SW480 (cell line): ENCODE measurements around the gene IRF6.

ENCODE experiments used
- DNase-seq: peaks from one replicate; pipeline ENCODE4 v3.0.0-alpha.2; 2016; ENCODE audit warnings: low spot score

Gene IRF6

DNA sequence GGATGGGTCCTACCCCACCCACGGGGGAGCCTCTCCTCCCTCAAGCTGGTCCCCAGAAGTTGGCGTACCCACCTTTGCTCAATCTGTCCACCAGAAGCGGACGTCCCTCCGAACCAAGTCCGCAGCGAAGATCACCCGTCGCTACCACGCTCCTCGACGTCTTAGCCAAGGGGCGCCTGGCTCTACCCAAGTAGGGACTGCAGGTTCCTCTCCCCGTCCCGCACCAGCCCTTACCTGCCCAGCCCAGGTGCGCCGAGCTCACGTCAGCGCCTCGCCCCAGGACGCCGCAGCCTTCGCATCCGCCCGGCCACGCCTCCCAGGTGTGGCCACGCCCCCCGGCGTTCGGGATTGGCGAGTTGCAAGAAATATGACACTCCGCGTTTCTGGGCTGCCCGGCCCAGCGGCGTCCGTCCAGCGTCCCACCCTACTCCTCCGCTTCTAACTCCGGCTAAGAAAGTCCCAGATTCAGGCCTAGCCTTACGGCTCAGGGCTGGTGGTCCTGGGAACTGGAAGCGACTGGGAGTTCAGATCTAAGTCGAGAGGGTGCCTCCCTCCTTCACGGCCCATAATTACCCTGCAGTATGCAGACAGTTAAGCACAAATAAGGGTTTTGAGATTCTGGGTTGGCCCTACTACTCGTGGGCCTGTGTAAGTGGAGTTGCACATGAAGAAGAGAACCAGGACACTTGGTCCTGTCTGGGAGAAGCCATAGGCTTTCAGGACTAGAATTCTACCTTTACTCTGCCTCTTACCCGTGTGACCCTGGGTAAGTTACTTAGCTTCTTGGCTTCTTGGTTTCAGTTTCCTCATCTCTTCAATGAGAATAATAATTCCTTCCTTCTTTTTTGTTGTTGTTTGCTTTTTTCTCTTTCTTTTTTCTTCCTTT is at the start of gene IRF6:
Gene IRF6 (minus strand): TSS at position 268 of the 886 bp plus-strand sequence. CDS start 4,729 bp downstream, outside the sequence.
- peak; percentile 92 for DNase-seq

DNA sequence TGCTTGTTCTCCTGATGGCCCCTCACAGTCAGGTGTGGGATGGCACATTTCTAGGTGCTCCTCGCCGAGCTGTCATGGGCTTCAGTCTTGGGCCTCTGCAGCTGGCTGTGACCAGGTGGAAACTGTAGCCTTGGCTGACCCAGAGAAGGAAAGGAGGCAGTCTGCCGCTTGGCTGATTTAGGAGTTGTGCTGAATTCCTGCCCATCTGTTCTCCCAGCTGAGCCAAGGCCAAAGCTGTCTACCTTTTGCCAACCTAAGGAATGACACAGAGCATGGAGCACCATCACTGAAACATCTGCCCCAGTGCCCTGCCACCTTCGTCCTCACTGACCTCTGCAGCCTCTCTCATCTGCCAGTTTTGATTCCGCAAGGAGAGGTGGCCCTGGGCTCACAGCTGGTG is 49.7 kb upstream of the IRF6 start:
- no peak for DNase-seq

DNA sequence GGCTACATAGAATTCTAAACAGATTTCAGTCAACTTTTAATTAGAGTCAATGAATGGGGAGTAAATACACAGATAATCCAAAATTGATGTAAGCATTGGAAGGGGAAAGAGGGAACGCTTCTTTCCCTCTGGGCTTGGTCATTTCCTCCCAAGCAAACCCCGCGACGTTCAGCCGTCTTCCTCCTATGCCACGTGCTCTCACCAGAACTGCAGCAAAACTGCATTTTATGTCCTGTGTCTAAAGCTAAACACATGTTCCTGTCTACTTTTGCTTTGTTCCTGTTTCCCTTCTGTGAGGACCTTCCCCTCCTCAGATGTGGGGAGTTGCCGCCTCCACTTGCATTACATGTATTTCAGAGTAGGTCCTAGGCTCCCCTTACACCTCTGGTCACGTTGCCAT is 49.1 kb upstream of the IRF6 start:
- no peak for DNase-seq

DNA sequence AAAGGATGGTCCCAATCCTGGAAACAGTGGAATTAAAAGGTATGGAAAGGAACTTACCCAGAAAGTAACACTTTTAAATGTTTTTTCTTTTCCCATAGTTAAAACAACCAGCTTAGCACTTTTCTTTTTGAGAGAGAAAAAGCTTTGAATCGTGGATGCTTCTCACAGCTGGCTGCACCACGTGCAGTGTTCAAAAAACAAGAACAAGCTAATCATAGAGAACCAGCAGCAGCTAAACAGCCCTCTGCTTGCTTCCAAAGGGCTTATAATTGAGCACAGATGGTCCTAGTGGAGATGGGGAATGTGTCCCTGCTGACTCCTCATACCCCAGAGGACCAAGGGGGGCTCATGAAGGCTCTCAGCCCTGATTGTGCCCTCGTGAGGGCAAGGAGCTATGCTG is 48.3 kb upstream of the IRF6 start:
- no peak for DNase-seq

DNA sequence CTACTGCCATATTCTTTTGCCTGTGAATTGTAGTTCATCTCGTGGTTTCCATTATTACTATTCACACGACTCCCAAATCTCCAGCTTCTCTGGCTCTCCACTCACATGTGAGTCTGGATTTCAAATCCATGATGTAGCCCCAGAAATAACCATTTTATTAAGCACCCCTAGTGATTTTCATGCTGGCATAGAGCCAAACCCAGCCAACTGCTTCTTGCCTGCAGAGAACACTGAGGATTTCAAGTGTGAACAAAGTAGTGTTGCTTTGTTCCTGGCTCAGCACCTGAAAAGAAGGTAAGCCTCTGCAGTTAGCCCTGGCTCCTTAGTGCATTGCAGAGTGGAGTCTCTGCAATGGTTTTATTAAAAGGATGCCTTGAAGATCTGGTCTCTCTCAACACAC is 47.7 kb upstream of the IRF6 start:
- no peak for DNase-seq

DNA sequence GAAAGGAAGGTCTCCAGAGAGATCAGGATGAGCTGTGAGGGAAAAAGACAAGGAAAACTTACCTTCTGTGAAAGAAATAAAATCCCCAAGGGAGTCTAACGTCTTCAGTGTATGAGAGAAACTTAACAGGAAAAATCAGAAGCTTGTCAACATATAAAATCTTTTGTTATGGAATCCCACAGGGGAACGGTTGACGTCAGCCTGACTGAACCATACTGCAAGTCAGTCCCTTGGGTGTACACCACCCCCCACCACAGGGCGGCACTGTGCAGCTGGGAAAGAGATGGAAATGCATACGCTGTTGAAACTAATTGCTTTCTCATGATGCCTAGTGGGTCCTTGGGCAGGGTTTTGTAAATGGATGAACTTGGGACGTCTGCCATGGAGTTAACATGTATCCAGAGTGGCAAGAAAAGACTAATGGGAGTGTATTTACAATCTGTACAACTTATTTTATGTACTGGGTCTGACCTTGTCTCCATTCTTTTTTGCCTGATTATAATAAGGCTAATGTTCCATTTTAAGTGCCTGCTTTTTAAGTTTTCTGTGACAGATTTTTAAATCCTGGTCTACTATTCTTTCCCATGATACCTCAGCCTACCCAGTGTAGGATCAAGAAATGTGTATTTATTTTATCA is 44.5 kb upstream of the IRF6 start:
- peak; percentile 5 for DNase-seq

DNA sequence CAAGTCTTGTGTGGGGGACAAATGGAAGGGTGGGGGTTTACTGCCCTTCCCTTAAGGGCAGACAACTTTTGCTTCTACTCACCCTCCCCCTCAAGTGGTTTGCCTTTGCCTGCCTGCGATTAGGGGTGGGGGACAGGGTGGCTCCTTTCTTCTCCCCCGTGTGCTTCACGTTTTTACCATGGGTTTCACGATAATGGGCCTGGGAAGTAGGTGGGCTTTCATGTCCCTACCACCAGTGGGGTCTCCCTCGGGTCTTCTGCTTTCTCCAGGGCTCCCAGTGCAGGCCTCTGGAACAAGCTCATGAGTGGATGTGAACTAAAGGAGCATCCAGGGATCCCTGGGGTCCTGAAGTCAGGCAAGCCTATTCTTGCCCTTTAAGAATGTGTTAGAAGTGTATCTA is 43.4 kb upstream of the IRF6 start:
- DNase-seq = no peak

DNA sequence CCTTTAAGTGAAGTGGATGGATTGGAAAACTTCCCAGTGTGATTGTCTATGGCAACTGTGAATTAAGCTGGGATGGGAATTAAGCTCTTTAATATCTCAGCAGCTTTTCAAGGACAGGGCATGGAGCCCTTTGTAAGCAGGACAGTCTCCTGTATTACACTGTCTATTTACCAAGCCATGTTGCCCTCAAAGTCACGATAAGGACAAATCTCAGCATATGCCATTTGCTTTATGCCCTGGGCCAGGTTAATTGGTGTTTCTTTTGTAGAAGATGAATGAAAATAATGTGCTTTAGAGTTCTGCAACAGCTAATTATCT is 39.4 kb upstream of the IRF6 start:
- DNase-seq = no peak

DNA sequence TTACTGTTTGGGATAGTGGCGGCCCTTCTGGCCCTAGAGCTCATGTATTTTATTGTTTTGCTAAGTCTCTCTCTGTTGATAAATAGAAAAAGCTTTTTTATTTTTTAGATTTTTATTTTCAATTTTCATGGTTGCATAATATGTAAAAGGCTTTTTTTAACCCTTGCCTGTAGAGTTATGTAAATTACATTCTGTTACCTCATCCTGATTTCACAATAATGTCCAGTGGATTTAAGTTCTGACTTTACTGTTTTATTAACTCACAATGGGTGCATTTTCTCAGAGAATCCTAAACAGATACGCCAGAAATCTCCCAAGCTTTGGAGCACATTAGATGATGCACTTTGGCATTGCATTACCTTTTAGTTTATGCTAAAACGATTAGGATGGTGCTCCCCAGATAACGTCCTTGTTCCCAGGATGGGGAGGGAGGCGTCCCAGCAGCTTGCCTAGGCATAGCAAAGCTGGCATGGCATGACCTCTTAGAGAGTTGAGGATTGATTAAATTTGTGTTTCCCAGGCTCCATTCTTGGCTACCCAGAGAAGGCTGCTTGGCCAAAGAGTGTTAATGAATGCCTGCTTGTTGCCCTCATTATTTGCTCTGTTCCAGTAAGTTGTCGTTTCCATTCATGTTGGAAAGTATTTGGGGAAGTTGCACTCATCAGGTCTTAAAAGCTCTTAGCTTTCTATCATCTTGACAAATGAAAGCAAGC is 38.9 kb upstream of the IRF6 start:
- no peak for DNase-seq

DNA sequence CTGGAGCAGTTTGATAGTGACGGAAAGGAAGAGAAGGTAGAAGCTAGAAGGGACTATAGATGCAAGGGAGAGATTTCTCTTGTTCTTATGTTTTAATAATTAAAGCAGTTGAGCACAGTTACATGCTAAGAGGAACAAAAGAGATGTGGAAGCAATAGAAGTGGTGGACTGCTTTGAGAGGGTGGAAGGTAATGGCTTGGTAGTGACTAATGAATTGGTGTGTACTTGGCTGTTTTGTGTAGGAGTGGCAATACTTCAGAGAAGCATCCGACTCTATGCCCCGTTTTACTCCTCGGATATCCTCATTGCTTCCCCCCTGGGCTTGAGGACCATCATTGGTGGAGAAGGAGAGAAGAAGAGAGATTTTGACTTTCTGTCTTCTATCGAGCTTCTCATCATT is 34.7 kb upstream of the IRF6 start:
- DNase-seq = no peak

DNA sequence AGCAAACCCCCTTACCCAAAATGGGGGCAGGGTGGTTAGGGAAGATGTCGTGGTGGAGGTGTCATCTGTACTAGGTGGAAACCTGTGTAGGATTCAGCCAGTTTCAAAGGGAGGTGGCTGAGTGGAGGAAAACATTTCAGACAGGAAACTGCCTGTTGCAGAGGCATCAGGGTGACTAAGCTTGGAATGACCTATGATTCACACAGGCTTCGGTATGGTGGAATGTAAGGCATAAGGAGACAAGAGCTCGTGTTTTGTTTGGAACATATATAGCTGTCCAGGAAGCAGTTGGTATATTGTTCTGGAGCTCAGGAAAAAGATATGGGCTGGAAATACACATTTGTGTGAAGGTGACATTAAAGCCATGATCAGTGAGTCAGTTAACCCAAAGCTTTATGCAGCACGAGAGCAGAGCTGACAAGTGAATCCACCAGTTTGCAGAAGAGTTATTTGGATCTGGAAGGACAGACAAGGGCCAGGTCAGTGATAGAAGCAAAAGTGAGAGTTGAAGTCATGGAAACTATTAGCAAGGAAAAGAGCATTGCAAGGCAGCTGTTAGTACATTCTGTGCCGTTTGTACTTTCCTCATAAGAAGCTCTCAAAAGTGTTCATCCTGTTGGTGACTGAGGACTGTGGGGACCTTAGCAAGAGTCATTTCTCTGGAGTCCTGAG is 34.1 kb upstream of the IRF6 start:
- DNase-seq = peak; percentile 71

DNA sequence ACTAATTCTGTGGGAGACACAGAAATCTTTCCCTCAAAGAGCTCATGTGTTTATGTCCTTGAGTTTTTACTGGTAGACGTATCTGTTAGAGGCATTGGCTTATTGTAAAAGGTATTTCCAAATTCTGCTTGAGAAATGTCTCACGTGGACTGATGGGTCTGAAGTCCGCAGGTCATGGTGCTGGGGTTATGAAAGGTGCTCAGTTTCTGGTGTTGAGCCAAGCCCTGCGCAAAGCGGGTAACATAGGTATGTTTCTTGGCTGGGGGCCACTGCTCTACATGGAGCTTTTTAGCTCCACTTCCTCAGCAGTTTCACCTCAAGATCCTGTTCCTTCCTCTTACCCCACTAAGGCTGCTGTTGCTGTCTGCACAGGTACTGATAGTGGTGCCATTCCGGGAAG is 32.6 kb upstream of the IRF6 start:
- DNase-seq = no peak

DNA sequence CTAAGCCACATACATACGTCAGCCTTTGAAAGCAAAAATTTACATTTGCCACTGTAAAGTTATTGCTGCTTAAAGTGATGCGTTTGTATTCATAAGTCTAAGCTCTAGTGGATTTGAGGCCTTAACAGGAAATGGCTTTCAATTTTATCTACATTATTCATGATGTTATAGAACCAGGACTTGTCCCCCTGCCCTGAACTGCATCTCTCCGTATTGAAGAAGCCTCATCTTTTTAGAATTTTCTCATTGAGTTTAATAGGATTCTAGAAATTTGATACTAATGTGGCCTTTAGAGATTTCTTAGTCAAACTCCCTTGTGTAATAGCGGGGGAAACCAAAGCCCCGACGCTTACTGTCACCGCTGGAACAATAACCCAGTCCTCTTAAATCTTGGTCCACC is 31.7 kb upstream of the IRF6 start:
- no peak for DNase-seq

DNA sequence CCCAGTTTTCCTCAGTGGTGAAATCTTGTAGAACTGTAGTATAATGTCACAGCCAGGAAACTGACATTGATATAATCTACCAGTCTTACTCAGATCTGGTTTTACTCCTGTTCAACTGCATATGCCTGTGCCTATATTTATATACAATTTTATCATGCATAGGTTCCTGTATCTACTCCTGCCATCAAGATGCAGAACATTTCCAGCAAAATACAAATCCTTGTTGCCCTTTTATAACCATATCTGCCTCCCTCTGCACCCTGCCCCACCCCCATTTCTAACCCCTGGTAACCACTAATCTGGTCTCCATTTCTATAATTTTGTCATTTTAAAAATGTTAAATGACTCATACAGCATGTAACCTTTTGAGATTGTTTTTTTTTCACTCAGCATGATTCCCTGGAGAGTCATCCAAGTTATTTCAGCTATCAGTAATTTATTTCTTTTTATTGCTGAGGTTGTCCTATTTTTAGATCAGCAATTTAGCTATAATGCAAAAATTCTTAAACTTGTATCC is 29.9 kb upstream of the IRF6 start:
- DNase-seq = no peak

DNA sequence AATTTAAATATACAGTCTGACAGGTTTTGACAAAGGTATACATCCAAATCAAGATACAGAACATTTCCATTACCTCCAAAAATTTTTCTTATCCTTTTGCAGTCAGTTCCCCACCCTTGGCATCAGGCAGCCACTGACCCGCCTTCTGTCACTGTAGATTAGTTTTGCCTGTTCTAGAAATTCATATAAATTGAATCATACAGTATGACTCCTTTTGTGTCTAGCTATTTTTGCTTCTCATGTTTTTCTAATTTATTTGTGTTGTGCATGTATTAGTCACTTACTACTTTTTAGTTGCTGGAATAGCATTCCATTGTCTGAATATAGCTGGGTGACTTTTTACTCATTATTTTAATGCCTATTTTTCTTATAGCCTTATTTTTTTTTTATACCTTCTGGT is 25.7 kb upstream of the IRF6 start:
- no peak for DNase-seq

DNA sequence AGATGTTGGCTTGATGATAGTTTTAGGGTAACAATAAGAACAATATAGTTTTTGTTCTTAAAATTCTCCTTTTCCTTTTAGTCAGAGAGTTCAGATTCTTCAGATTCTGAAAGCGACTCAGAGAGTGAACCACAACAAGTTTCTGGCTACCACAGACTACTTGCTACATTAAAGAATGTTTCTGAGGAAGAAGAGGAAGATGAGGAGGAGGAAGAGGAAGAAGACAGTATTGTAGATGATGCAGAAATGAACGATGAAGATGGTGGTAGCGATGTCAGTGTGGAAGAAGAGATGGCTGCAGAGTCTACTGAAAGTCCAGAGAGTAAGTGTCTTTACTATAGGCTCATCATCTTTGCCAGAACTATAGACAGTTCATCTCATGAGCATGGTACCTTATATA is 24.8 kb upstream of the IRF6 start:
- no peak for DNase-seq

DNA sequence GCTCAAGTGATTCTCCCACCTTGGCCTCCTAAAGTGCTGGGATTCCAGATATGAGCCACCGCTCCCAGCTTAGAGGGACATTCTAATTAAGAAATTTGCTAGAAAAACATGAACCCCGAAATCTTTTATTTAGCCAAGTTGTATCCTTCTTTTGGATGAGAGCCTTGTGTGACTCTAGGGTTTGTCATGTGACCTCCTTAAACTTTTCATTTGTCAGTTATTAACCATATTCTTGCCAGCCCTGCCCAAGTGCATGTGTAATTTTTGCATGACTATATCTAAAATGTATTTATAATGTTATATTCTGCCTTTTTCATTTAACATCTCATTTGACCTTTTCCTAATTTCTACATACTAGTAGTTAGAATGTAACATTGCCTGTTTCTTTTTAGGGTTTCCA is 23.8 kb upstream of the IRF6 start:
- DNase-seq = no peak

DNA sequence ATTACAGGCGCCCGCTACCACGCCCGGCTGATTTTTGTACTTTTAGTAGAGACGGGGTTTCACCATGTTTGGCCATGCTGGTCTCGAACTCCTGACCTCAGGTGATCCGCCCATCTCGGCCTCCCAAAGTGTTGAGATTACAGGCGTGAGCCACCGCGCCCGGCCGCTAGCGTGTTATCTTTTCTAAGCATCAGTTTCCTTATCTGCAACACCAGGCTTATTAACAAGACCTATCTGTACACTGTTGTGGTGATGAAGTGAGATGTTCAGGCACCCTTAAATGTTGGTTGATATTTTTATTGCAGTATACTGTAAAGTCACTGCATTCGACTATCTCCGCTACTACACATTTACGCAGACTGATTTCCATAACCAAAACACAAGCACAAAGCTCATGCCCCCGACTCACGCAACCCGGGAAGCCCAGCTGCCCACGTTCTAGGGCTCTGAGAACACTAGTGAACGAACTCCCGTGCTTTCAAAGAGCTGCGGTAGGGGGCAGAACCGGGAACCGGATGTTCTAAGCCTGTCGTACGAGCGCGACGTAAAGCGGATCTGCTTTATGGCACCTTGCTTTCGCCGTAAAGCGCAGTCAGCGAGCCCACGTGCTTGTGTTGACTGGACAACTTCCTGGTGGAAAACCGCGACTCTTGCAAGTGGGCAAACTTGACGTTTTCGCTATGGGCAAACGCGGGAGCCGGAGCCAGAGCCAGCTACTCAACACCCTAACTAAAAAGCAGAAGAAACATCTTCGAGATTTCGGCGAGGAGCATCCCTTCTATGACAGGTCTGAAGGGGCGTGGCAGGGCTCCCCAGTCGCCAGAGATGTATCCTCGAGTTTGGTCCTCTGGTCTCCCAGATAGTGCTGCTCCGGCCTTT is 21.7 kb upstream of the IRF6 start, which contains the start of gene UTP25:
Gene UTP25 (plus strand): TSS at position 589 of the 879 bp plus-strand sequence. CDS start 92 bp downstream, at position 681.
- peak; percentile 96 for DNase-seq

DNA sequence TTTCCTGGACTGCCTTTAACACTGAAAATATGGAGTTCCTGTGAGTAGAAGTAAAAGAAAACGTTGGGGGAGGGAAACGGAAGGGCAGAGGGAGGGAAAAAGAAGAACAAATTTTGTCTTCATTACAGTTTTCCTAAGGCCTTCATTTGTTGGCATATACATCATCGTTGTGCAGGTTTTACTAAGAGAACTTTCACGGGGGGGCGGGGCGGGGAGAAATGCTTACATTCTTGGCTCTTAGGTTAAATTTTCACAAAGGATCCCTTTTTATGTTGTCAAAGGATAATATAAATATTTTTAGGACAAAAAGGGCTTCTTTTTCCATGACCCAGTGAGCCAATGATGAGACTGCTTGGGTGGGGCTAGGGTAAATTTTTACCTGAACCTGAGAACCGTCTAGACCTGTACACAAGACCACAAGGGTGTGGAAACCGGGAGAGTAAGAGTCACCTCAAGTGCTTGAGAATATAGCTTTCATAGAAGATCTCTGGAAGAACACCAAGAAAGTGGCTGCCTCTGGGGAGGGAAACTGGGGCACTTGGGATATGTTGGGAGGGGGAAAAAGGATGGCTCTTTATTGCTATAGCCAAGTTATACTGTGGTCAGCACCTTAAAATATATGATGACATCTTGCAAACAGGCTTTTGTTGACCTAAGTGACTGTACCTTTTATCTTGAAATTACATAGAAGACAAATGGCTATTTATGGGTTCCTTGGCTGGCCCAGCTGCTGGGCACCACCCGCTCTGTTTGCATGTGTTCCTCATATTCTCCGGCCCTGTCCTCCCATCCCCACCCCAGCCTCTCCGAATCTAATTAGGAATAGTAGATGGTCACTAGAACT is 19.9 kb upstream of the IRF6 start:
- DNase-seq = no peak
